Ammon's horn (tissue), 1 donor: ENCODE results near the gene FLACC1.
A peak's percentile ranks its signal among the peaks of the same experiment; 100 is the strongest.

Experiments used
- DNase-seq: peaks from one replicate; pipeline ENCODE4 v3.0.0-alpha.2; 2016; ENCODE audit warnings: low spot score

Gene FLACC1

DNA sequence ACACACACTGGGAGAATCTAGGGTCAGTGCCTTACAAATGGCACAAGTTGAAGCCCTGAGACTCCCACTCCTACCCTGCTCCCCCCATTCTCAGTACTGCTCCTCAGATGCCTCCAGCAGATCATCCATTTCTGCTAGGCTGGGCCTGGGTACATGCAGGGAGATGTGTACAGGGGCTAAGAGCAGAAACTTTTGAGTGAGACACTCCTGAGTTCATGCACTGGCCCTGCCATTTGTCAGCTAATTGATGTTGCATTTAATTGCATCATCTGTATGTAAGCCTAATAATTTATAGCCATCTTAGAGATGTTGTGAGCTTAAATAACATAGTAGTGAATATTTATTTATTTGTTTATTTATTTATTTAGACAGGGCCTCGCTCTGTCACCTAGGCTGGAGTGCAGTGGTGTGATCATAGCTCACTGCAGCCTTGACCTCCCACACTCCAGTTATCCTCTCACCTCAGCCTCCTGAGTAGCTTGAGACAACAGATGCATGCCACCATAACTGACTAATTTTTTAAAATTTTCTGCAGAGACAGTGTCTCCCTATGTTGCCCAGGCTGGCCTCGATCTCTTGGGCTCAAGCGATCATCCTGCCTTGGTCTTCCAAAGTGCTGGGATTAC is 101.6 kb downstream of the FLACC1 start:
- DNase-seq = no peak

DNA sequence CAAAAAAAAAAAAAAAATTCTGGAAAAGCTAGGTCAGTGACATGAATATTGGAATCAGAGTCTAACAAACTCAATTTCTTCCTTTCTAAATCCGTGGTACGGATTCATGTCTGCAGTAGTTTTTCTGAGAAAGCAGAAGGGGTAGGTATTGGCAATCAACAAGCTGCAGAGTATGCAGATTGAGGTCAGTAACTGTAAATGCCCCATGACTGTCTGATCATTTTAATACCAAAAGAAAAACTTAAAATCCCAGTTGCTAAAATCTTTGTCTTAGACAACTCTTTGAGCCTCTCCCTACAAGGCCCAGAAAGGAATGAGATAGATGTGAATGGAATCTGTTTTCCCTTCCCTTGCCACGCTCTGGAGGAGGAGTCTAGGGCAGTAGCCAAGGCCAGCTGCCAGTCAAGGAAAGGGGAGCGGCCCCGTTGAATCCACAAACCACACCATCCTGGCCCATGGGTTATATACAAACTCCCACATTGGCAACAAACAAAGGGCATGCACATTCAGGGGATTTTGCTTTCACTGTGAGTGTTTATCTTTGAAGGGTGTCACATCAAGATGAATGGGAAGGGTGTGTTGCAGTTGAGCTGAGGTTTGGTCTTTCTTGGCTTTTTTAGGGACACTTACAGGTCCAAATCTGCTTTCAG is 102.9 kb downstream of the FLACC1 start:
- no peak for DNase-seq

DNA sequence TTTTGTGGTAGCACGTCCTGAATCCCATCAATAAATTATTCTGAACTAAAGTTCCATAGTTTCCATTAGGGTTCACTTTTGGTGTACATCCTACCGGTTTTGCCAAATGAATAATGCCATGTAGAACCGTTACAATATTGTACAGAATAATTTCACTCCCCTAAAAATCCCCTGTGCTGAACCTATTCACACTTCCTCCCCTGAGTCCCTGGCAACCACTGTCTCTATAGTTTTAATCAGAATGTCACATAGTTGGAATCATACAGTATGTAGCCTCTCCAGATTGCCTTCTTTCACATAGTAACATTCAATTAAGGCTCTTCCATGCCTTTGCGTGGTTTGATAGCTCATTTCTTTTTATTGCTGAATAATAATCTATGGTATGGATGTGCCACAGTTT is 106.4 kb downstream of the FLACC1 start:
- DNase-seq = no peak

DNA sequence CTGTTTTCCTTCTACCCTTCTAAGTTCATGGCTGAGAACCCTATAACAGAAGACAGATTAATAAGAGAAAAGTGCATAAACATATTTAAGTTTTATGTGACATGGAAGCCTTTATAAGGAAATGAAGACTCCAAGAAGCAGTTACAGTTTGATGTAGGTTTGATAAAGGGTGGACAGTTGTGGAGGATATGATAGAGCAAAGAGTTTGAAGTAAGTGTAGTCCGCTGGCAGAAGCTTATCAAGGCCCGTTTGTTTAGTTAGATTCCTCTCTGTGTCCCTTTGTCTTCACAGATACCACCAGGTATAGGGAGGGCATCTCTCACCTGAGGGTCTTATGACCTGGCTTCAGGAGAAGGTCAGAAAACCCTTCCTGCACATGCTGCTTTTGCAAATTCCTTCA is 107.3 kb downstream of the FLACC1 start:
- no peak for DNase-seq

DNA sequence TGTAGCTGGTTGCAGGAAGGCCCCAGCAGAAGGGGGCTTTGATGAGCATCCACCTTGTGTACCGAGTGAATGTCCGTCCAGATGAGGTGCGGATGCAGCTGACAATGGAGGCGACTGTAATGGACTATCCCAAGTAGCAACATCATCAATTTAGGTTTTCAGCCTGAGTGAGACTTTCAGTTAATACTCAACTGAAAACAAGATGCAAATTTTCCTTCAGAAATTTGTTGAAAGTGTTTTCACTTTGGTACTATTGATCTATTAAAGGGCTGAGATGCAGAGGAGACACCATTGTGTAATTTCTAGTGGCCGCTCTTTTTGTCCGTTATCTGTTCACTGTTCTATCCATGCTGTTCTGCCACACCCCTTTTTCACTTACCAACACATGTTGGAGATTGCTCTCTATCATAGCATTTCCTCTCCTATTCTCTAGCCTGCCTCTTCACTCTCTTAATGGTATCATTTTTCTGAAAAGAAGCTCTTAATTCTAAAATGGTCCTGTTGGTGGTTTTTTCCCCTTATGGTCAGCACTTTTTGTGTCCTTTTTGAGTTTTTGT is 108.8 kb downstream of the FLACC1 start:
- DNase-seq = no peak

DNA sequence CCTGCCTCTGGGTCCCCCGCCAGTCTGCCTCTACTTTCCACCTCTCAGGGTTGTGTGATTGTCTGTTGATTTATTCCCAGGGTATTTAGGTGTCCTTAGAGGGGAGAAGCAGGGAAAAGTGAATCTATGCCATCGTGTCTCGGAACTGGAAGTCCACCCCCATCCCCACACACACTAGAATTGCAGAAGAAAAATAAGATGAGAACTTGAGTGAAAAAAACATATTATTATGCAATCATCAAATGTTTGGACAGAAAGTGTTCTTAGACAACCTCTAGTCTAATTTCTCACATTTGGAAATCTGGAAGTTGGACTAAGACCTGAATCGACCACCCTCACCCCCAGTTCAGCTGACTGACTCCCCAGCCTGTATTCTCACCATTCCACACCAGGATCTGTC is 110.9 kb downstream of the FLACC1 start:
- no peak for DNase-seq

DNA sequence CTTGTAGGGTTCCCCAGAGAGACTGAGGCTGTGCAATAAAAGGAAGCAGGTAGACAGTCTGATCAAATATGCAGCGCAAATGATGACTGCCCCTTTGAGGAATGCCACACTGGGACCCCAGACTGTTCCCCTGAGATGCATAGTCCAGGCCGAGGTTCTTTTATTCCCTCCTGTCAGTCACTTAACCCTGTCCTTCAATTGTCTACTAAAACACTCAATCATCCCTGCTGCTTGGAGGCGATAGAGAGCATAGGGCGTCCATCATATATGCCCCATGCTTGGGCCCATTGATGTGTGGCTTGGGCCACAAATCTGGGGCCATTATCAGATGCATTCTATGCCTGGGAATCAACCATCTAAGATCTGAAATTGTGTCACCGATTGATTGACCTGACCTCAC is 112.3 kb downstream of the FLACC1 start:
- no peak for DNase-seq

DNA sequence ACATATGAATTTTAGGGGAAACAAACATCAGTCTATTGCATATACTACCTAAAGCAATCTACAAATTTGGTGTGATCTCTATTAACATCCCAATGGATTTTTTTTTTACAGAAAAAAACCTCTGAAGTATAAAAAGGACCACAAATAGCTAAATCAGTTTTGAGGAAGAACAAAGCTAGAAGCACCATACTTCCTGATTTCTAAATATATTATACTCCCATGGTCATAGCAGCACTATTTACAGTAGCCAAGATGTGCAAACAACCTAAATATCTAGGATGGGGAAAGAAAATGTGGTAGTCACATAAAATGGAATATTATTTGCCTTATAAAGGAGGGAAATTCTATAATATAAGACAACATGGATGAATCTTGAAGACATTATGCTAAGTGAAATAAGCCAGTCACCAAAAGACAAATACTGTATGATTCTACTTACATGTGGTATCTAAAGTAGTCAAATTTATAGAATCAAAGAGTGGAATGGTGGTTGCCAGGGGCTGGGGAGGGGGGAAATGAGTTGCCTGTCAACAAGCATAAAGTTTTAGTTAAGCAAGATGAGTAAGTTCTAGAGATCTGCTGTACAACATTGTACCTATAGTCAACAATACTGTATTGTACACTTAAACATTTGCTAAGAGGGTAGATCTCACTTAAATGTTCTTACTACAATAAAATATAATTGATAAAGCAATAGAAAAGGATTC is 114.4 kb downstream of the FLACC1 start:
- no peak for DNase-seq

DNA sequence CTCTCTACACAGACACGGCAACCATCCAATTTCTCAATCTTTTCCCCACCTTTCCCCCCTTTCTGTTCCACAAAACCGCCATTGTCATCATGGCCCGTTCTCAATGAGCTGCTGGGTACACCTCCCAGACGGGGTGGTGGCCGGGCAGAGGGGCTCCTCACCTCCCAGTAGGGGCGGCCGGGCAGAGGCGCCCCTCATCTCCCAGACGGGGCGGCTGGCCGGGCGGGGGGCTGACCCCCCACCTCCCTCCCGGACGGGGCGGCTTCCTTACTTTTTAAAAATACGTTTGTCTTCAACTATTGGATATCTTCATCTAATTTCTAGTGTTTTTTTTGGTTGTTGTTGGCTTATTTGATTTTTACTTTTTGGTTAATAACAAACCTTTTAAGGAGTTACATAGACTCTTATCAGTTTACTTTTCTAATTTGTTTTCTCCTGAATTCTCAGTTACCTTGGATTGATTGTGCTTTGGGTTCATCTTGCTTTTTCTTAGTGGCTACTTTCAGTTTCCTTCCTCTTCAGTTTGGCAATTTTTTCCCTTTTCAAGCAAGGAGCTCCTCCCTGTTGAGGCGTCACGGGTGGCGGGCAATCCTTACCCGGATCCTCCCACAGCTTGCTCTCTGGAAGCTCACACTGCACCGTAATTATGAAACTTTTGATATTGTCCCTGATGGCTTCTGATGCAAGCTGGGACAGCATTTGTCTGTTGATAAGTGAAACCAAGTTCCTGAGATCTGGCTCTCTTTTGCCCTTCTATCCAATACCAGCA is 117.8 kb downstream of the FLACC1 start:
- peak; percentile 35 for DNase-seq
